ENCODE results near the gene CNTNAP2. TPM values are rescaled to one million over a fixed set of nuclear protein-coding genes. Genes with fewer than 3 reads are reported as not detected.

Gene CNTNAP2
- total and polyA plus RNA-seq, 8 donors: 0.19 to 18.2 (median 0.56) TPM

- TF ChIP-seq EP300 (IDR thresholded peaks at IDR 0.05) (no peak), POLR2A (IDR thresholded peaks at IDR 0.05) (no peak), POLR2AphosphoS5 (IDR thresholded peaks at IDR 0.05) (no peak), CTCF (IDR thresholded peaks at IDR 0.05) (no peak)
- H3K27ac ChIP-seq: no peak overlapping the region
- 41 to 56% (median 49%) methylated on average over 3 of the region's 3 CpGs for WGBS, 5 donors
- H3K4me3 ChIP-seq: no peak overlapping the region
- no peaks in the 10 kb centered on the region for H3K36me3 ChIP-seq
- H3K9me3 ChIP-seq: no peaks in the 10 kb centered on the region
- H3K27me3 ChIP-seq: no peaks in the 10 kb centered on the region
- intact Hi-C loops (cut with DNase I; ENCODE audit: low total_unique reads): no loop called here
- DNase-seq: no peak
- H3K4me1 ChIP-seq: no peaks in the 10 kb centered on the region
Observed at GRCh38 chr7:148232784-148233183, 2116.2 kb downstream of the CNTNAP2 start.

- intact Hi-C loops (cut with DNase I; ENCODE audit: low total_unique reads): no loop called here
- Histone ChIP-seq H3K36me3 (no peaks in the 10 kb centered on the region), H3K4me1 (no peaks in the 10 kb centered on the region), H3K27ac (no peak overlapping the region), H3K27me3 (no peaks in the 10 kb centered on the region), H3K9me3 (no peaks in the 10 kb centered on the region), H3K4me3 (no peak overlapping the region)
- WGBS, 5 donors: 71 to 89% (median 74%) methylated on average over 1 of the region's 1 CpG
- DNase-seq: no peak
- TF ChIP-seq POLR2A (IDR thresholded peaks at IDR 0.05) (no peak), CTCF (IDR thresholded peaks at IDR 0.05) (no peak), POLR2AphosphoS5 (IDR thresholded peaks at IDR 0.05) (no peak), EP300 (IDR thresholded peaks at IDR 0.05) (no peak)
Observed at GRCh38 chr7:148234715-148235114, 2118.1 kb downstream of the CNTNAP2 start.

- Histone ChIP-seq H3K27me3 (no peaks in the 10 kb centered on the region), H3K4me1 (peaks cover 0 to 13% (median 7%) of the 10 kb centered on the region in 4 donors), H3K4me3 (no peak overlapping the region), H3K36me3 (no peaks in the 10 kb centered on the region), H3K27ac (no peak overlapping the region), H3K9me3 (no peaks in the 10 kb centered on the region)
- intact Hi-C loops (cut with DNase I; ENCODE audit: low total_unique reads): no loop called here
- DNase-seq: no peak
- TF ChIP-seq CTCF (IDR thresholded peaks at IDR 0.05) (no peak), POLR2A (IDR thresholded peaks at IDR 0.05) (no peak), EP300 (IDR thresholded peaks at IDR 0.05) (no peak), POLR2AphosphoS5 (IDR thresholded peaks at IDR 0.05) (no peak)
- 69 to 84% (median 81%) methylated on average over 1 of the region's 1 CpG for WGBS, 5 donors
Observed at GRCh38 chr7:148238761-148239325, 2122.2 kb downstream of the CNTNAP2 start.

- WGBS, 5 donors: 50 to 73% (median 63%) methylated on average over 3 of the region's 3 CpGs
- DNase-seq: peak in 1 of 2 donors; percentile 7
- peak overlapping the region in 1 of 4 donors; percentile 10 for H3K4me3 ChIP-seq
- no peak for TF ChIP-seq CTCF (IDR thresholded peaks at IDR 0.05)
- TF ChIP-seq POLR2AphosphoS5 (IDR thresholded peaks at IDR 0.05): no peak
- TF ChIP-seq EP300 (IDR thresholded peaks at IDR 0.05): no peak
- TF ChIP-seq POLR2A (IDR thresholded peaks at IDR 0.05): no peak
- intact Hi-C loops (cut with DNase I; ENCODE audit: low total_unique reads): no loop called here
- H3K27ac ChIP-seq: no peak overlapping the region
- no peaks in the 10 kb centered on the region for H3K36me3 ChIP-seq
- H3K9me3 ChIP-seq: no peaks in the 10 kb centered on the region
- H3K27me3 ChIP-seq: peaks cover 0 to 6% (median 0%) of the 10 kb centered on the region in 3 donors
- H3K4me1 ChIP-seq: peaks cover 0 to 13% (median 7%) of the 10 kb centered on the region in 4 donors
Observed at GRCh38 chr7:148241700-148242293, 2125.2 kb downstream of the CNTNAP2 start.

All from stomach (tissue), 9 donors.